Measurements from ENCODE around the gene DEFB115. TPM values are rescaled to one million over a fixed set of nuclear protein-coding genes. Genes with fewer than 3 reads are reported as not detected.
"Not testable (repeated sequence)": the region's sequence is repeated elsewhere in the genome, so short reads cannot be mapped to it uniquely, and the experiment has no call there.

Gene DEFB115
- total RNA-seq, 1 donor from 2014 or later = not detected

DNA sequence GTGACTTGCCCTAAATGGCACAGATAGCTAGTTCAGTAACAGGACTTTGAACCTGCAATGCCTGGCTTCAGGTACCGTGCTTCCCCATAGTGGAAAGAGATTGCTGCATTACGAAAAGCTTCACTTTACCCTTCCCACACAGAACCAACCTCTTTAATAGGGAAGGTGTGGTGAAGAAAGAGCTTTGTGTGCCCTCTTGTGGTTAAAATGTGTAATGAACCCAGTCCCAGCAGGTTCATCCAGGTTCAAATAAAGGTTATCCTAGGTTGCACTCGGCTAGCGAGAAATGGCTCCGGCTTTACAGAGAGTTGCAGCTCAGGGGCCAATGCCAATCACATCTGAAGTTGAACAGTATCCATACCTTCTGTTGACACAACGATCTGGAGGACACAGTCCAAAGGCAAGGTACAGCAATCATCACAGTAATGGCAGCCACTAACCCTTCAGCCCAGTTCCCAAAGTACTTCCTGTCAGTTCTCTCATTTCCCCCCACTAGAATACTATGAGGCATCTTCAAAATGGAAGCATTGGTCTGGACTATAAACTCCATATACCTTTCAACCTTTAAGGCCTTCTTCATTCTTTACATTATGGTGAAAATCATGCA is 3.0 kb downstream of the DEFB115 start:
- TF ChIP-seq, protein P1, sequence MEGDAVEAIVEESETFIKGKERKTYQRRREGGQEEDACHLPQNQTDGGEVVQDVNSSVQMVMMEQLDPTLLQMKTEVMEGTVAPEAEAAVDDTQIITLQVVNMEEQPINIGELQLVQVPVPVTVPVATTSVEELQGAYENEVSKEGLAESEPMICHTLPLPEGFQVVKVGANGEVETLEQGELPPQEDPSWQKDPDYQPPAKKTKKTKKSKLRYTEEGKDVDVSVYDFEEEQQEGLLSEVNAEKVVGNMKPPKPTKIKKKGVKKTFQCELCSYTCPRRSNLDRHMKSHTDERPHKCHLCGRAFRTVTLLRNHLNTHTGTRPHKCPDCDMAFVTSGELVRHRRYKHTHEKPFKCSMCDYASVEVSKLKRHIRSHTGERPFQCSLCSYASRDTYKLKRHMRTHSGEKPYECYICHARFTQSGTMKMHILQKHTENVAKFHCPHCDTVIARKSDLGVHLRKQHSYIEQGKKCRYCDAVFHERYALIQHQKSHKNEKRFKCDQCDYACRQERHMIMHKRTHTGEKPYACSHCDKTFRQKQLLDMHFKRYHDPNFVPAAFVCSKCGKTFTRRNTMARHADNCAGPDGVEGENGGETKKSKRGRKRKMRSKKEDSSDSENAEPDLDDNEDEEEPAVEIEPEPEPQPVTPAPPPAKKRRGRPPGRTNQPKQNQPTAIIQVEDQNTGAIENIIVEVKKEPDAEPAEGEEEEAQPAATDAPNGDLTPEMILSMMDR (IDR thresholded peaks at IDR 0.05; ENCODE audit: unreplicated experiment) = no peak
- H3K36me3 Mint-ChIP-seq = no peaks in the 10 kb centered on the region
- no peak overlapping the region for H3K4me3 Mint-ChIP-seq
- H3K27ac Mint-ChIP-seq = no peak overlapping the region
- no peaks in the 10 kb centered on the region for H3K4me1 Mint-ChIP-seq
- no peak for DNase-seq (ENCODE audit: low spot score in 2 of 2, unreplicated experiment in 2 of 2)
- peaks cover 77% of the 10 kb centered on the region for H3K9me3 Mint-ChIP-seq
- H3K27me3 Mint-ChIP-seq (ENCODE audit: low read depth) = no peaks in the 10 kb centered on the region

DNA sequence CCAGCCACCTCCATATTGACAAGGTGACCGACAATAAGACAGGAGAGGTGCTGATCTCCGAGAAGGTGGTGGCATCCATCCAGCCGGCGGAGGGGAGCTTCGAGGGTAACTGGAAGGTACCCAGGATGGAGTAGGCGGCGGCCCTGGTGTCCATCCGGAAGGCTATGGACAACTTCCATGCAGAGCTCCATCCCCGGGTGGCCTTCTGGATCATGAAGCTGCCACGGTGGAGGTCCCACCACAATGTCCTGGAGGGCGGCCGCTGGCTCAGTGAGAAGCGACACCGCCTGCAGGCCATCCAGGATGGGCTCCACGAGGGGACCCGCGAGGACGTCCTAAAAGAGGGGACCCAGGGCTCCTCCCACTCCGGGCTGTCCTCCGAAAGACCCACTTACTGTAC is 17.0 kb downstream of the DEFB115 start:
- Mint-ChIP-seq H3K4me1 (no peaks in the 10 kb centered on the region), H3K36me3 (peaks cover 3% of the 10 kb centered on the region), H3K27me3 (ENCODE audit: low read depth) (no peaks in the 10 kb centered on the region), H3K27ac (no peak overlapping the region), H3K9me3 (peaks cover 73% of the 10 kb centered on the region), H3K4me3 (no peak overlapping the region)
- TF ChIP-seq, protein P1 (IDR thresholded peaks at IDR 0.05; ENCODE audit: unreplicated experiment) = no peak
- no peak for DNase-seq (ENCODE audit: low spot score in 2 of 2, unreplicated experiment in 2 of 2)

DNA sequence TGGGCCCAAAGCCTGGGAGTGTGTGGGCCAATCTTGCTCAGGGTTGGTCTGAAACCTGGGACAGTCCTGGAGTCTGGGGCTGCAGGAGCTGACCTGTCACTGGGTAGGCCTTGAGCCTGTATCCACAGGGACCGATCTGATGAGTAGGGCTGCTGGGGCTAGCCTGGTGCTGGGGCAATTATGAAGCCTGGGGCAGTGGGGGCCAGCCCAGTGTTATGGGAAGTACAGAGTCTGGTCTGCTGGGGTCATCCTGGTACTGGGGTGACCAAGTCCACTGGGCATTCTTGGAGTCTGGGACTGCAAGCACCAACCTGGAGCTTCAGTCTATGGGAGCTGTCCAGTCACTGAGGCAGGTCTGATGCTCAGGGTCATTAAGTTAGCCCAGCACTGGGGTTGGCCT is 20.7 kb downstream of the DEFB115 start:
- TF ChIP-seq, protein P1 (IDR thresholded peaks at IDR 0.05; ENCODE audit: unreplicated experiment) = no peak
- H3K36me3 Mint-ChIP-seq = peaks cover 2% of the 10 kb centered on the region
- no peaks in the 10 kb centered on the region for H3K4me1 Mint-ChIP-seq
- peaks cover 77% of the 10 kb centered on the region for H3K9me3 Mint-ChIP-seq
- H3K27ac Mint-ChIP-seq = no peak overlapping the region
- H3K27me3 Mint-ChIP-seq (ENCODE audit: low read depth) = no peaks in the 10 kb centered on the region
- DNase-seq (ENCODE audit: low spot score in 2 of 2, unreplicated experiment in 2 of 2) = no peak
- H3K4me3 Mint-ChIP-seq = no peak overlapping the region

DNA sequence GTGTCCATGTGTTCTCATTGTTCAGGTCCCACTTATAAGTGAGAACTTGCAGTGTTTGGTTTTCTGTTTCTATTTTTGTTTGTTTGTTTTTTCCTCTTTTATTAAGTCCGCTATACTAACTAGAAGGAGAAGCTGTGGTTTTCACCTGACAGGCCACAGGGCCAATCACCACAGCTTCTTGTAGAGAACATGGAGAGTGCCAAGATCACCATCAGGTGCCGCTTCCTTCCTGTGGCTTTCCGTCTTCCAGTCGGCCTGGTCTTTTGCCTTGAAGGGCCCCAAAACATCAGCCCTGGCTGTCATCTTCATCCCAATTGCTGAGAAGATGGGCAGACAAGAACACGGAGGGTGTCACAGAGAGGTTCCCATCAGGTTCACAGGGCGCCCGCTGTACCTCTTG is 27.5 kb downstream of the DEFB115 start:
- H3K36me3 Mint-ChIP-seq; H3K27ac Mint-ChIP-seq; DNase-seq (ENCODE audit: low spot score in 2 of 2, unreplicated experiment in 2 of 2); H3K4me3 Mint-ChIP-seq; H3K27me3 Mint-ChIP-seq (ENCODE audit: low read depth); H3K4me1 Mint-ChIP-seq: not testable (repeated sequence)
- peaks cover 87% of the 10 kb centered on the region for H3K9me3 Mint-ChIP-seq

DNA sequence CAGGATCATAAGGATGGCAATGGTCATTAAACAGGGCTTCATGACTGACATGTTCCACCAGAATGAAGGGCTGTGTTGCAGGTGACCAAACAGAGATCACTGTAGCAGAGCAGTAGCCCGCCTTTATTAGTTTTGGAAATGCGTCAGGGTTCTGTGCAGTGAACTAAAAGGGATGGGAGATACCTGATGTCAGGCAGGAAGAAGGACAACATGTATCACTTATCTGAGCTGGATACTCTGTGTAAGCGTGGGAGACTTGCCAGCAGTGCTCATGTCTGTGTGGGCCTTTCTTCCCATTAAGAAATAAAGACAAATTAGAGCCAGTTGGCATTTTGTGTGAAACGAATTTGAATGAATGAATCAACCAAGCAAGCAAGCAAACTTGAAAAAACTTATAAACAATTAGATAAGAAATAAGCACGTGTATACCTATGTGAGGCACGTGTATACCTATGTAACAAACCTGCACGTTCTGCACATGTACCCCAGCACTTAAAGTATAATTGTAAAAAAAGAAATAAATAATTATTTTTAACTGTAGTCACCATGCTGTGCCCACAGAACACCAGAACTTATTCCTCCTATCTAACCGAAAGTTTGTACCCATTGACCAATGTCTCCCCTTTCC is 51.2 kb downstream of the DEFB115 start, which contains the start of gene DEFB116:
DEFB116 (minus strand) TSS at position 51 of the 628 bp plus-strand sequence; CDS start at position 51, 0 bp downstream.
- DNase-seq (ENCODE audit: low spot score in 2 of 2, unreplicated experiment in 2 of 2) = no peak
- Mint-ChIP-seq H3K27ac (no peak within 1 kb of the TSS), H3K27me3 (ENCODE audit: low read depth) (no peaks in the 10 kb centered on the region), H3K4me1 (no peaks in the 10 kb centered on the region), H3K36me3 (no peaks in the 10 kb centered on the region), H3K4me3 (no peak within 1 kb of the TSS), H3K9me3 (peaks cover 85% of the 10 kb centered on the region)
- TF ChIP-seq, protein P1 (IDR thresholded peaks at IDR 0.05; ENCODE audit: unreplicated experiment) = no peak

Other genes starting within 250 kb of the DEFB115 start
- gene DEFB116, start 50.9 kb downstream of the DEFB115 start, total RNA-seq = not detected in 3 replicates
- gene DEFB118, start 110.9 kb downstream of the DEFB115 start, total RNA-seq = not detected in 3 replicates
- not detected in 3 replicates for gene DEFB119, start 132.9 kb downstream of the DEFB115 start, total RNA-seq
- gene DEFB121, start 148.6 kb downstream of the DEFB115 start, total RNA-seq = not detected in 3 replicates
- not detected in 3 replicates for gene DEFB123, start 183.0 kb downstream of the DEFB115 start, total RNA-seq
- not detected in 3 replicates for gene DEFB124, start 217.5 kb downstream of the DEFB115 start, total RNA-seq
- not detected in 3 replicates for gene REM1, start 217.6 kb downstream of the DEFB115 start, total RNA-seq

Measured in mesothelial cell of epicardium (in vitro differentiated cells).